ENCODE results near the gene VANGL1. TPM values are rescaled to one million over a fixed set of nuclear protein-coding genes. Genes with fewer than 3 reads are reported as not detected.
A peak's percentile ranks its signal among the peaks of the same experiment; 100 is the strongest.

Gene VANGL1
- total and polyA plus RNA-seq, 2 of the 8 experiments (the other 6 are each of a cell fraction or from before 2014, with no cell fraction given): 9.4 to 13.4 TPM

GRCh38 chr1:115660151-115660550 lies 18.4 kb downstream of the VANGL1 start:
- Histone ChIP-seq H3K23ac (ENCODE audit: insufficient read length) (no peak overlapping the region), H2BK120ac (replicated peaks; ENCODE audit: low read depth, low read length) (no peak overlapping the region), H4K91ac (replicated peaks; ENCODE audit: insufficient read length, low read length) (no peak overlapping the region), H3K4me1 (replicated peaks in 1 of 4; ENCODE audit: control insufficient read depth in 3 of 4, insufficient read depth in 4 of 4, low read length in 3 of 4) (peaks cover 0 to 15% (median 9%) of the 10 kb centered on the region in 4 experiments; a peak in 6 of 7 replicates), H3K4me3 (ENCODE audit: extremely low read depth in 1 of 4, insufficient read depth in 2 of 4, low read depth in 3 of 4, low read length in 4 of 4) (no peak overlapping the region), H3K36me3 (ENCODE audit: control insufficient read depth in 2 of 4, insufficient read depth in 4 of 4, low read length in 3 of 4) (peaks cover 4 to 17% (median 8%) of the 10 kb centered on the region in 4 experiments; a peak in 7 of 8 replicates), H3K23me2 (ENCODE audit: low read depth, low read length) (no peaks in the 10 kb centered on the region), H4K20me1 (replicated peaks in 1 of 2; ENCODE audit: control insufficient read depth in 1 of 2, insufficient read depth in 2 of 2, low read length in 2 of 2) (peaks cover 2 to 7% of the 10 kb centered on the region in 2 experiments), H3K79me1 (ENCODE audit: low read depth, low read length) (peaks cover 2% of the 10 kb centered on the region; the same call in 1 of the 2 replicates), H4K8ac (ENCODE audit: extremely low read depth, insufficient read depth, low read length) (no peak overlapping the region), H3K4me2 (ENCODE audit: insufficient read depth in 1 of 2, low read depth in 2 of 2, low read length in 2 of 2) (no peak overlapping the region), H3K27ac (ENCODE audit: low read depth, low read length) (no peak overlapping the region; the same call in 1 of the 2 replicates), H2AK5ac (ENCODE audit: low read depth, low read length) (no peak overlapping the region), H4K5ac (ENCODE audit: insufficient read length, low read depth, low read length) (no peak overlapping the region), H3K79me2 (ENCODE audit: control insufficient read depth in 1 of 2, insufficient read depth in 2 of 2, low read length in 2 of 2) (peaks cover 0 to 23% of the 10 kb centered on the region in 2 experiments; a peak in 2 of 4 replicates), H2BK12ac (ENCODE audit: low read depth, low read length) (peak overlapping the region; percentile 30; the same call in 1 of the 2 replicates), H3K14ac (ENCODE audit: insufficient read length) (no peak overlapping the region), H3K27me3 (replicated peaks in 1 of 4; ENCODE audit: control insufficient read depth in 3 of 4, extremely low read depth in 1 of 4, insufficient read depth in 3 of 4, low read length in 3 of 4) (no peaks in the 10 kb centered on the region), H2BK15ac (ENCODE audit: low read length) (no peak overlapping the region), H3K9me3 (ENCODE audit: insufficient read depth in 2 of 2, low read depth in 1 of 2, low read length in 1 of 2) (no peaks in the 10 kb centered on the region), H2BK20ac (ENCODE audit: low read length) (no peak overlapping the region), H3K18ac (ENCODE audit: extremely low read depth, low read length) (no peak overlapping the region), H2BK5ac (ENCODE audit: low read depth, low read length) (peak overlapping the region; percentile 64; the same call in 1 of the 2 replicates), H3K9ac (replicated peaks in 1 of 4; ENCODE audit: extremely low read depth in 1 of 4, low read depth in 3 of 4, low read length in 3 of 4) (no peak overlapping the region), H3K4ac (replicated peaks; ENCODE audit: insufficient read length, low read depth, low read length) (no peak overlapping the region), H3K56ac (replicated peaks; ENCODE audit: insufficient read length, low read depth, low read length) (no peak overlapping the region), H2AFZ (ENCODE audit: low read length) (no peak overlapping the region)
- ChIA-PET CTCF (ENCODE audit: partially characterized antibody) (interaction anchor here (1.0 to 2.7 kb wide), 7 partner anchors 11 to 66 kb away, joined by 3 to 14 read pairs (median 5); no protein-coding TSS in a partner anchor), POLR2A (ENCODE audit: partially characterized antibody) (no interaction called here)
- DNase-seq (ENCODE audit: low read depth in 1 of 2, low spot score in 2 of 2) (no peak), FAIRE-seq (no peak)
- whole genome bisulfite sequencing, 2 experiments (ENCODE audit: extremely low coverage in 1 of 2, insufficient coverage in 1 of 2, insufficient read length in 1 of 2, insufficient replicate concordance in 2 of 2, low coverage in 1 of 2, low lambda C conversion rate in 2 of 2, missing lambda C conversion rate in 1 of 2): 74% methylated on average over 5 of the region's 5 CpGs; no CpG with 5 or more reads in 1 of the 2 experiments
- TF ChIP-seq ATF2 (IDR thresholded peaks at IDR 0.05; ENCODE audit: low read length): no peak
- no peak for TF ChIP-seq RBBP5 (IDR thresholded peaks at IDR 0.05; ENCODE audit: borderline replicate concordance, low read depth, low read length)
- TF ChIP-seq EZH2 (IDR thresholded peaks at IDR 0.05; ENCODE audit: low read depth, low read length, severe bottlenecking): no peak
- TF ChIP-seq, protein P1, sequence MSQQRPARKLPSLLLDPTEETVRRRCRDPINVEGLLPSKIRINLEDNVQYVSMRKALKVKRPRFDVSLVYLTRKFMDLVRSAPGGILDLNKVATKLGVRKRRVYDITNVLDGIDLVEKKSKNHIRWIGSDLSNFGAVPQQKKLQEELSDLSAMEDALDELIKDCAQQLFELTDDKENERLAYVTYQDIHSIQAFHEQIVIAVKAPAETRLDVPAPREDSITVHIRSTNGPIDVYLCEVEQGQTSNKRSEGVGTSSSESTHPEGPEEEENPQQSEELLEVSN (IDR thresholded peaks at IDR 0.05): no peak
- no peak for TF ChIP-seq SUZ12 (IDR thresholded peaks at IDR 0.05; ENCODE audit: low read length)

Data from H1 (cell line).